Adipose tissue (tissue), 3 donors: ENCODE results near the gene HSCB. TPM values are rescaled to one million over a fixed set of nuclear protein-coding genes. Genes with fewer than 3 reads are reported as not detected.
"Not testable (repeated sequence)": the region's sequence is repeated elsewhere in the genome, so short reads cannot be mapped to it uniquely, and the experiment has no call there.

Experiments used
- H3K27ac ChIP-seq: one replicate; pipeline ENCODE4 v1.5.1; 2013; ENCODE audit warnings: low read depth, low read length
- WGBS, 3 donors: extraction: QIAGEN DNeasy Blood & Tissue Kit; methylation state at CpG; one replicate each; pipeline ENCODE4 v1.1.7; 2013; 5-methylcytosine and 5-hydroxymethylcytosine counted together
- polyA plus RNA-seq, 3 donors: library from polyadenylated mRNA; stranded (reverse); fragments of 200-250 nt; gene quantifications; one replicate each; pipeline ENCODE4 v1.2.3, GENCODE V29; 2013
- donor health status: healthy with polysubstance abuse.
- donor health status: Bipolar disorder and iron deficiency.
- donor health status: healthy.

Gene HSCB
- polyA plus RNA-seq, 3 donors: 16.1 to 23.2 (median 16.4) TPM

- peak overlapping the region; percentile 52 for H3K27ac ChIP-seq
- 15 to 34% (median 32%) methylated on average over 14 of the region's 14 CpGs for WGBS, 3 donors
These were observed 60.2 kb downstream of the HSCB start for GRCh38 chr22:28801845-28802594.

GRCh38 chr22:28802595-28803123 is 60.8 kb downstream of the HSCB start:
- H3K27ac ChIP-seq: no peak overlapping the region
- WGBS, 3 donors: 47 to 65% (median 57%) methylated on average over 7 of the region's 7 CpGs

- not testable (repeated sequence) for H3K27ac ChIP-seq
- WGBS, 3 donors: 79 to 90% (median 85%) methylated on average over 5 of the region's 5 CpGs
These were observed 63.6 kb downstream of the HSCB start for GRCh38 chr22:28805426-28805825.

Other genes with a start within 250 kb of the HSCB start
- 10 to 100 TPM in 1 of 3 donors, 1 to 10 TPM in 2; 2.8 to 10.6 (median 8.3) TPM for gene TTC28, start 62.2 kb upstream of the HSCB start, polyA plus RNA-seq
- 10 to 100 TPM in 1 of 3 donors, 1 to 10 TPM in 2; 1.6 to 21.3 (median 2.7) TPM for gene CHEK2, start 219 bp upstream of the HSCB start, polyA plus RNA-seq
- gene CCDC117, start 30.7 kb downstream of the HSCB start, polyA plus RNA-seq: 10 to 100 TPM in 1 of 3 donors, 1 to 10 TPM in 2; 5.1 to 13.3 (median 6.7) TPM
- gene XBP1, start 58.5 kb downstream of the HSCB start, polyA plus RNA-seq: 100 to 1,000 TPM in 2 of 3 donors, 10 to 100 TPM in 1; 79.1 to 733 (median 151) TPM
- gene ZNRF3, start 141.5 kb downstream of the HSCB start, polyA plus RNA-seq: 1 to 10 TPM; 1.2 to 3.9 (median 2.5) TPM